NCI-H2196 (cell line): ENCODE results near the gene TTLL4.
"Not testable (repeated sequence)": the region's sequence is repeated elsewhere in the genome, so short reads cannot be mapped to it uniquely, and the experiment has no call there.

Experiments
- DNase-seq: peaks from one replicate; lab custom pipeline; 2025; ENCODE audit not compliant: unreplicated experiment; lab: John Stamatoyannopoulos, UW

Gene TTLL4

GRCh38 chr2:218745160-218745558 lies 34.5 kb downstream of the TTLL4 start:
- no peak for DNase-seq

- peak; percentile 22 for DNase-seq
These were observed 35.2 kb downstream of the TTLL4 start for GRCh38 chr2:218745559-218746469.

GRCh38 chr2:218746470-218746795 lies 35.8 kb downstream of the TTLL4 start:
- DNase-seq: no peak

- DNase-seq: no peak
These were observed 36.3 kb downstream of the TTLL4 start for GRCh38 chr2:218746960-218747359.

- no peak for DNase-seq
These were observed 38.3 kb downstream of the TTLL4 start for GRCh38 chr2:218748741-218749441.

- DNase-seq: no peak
These were observed 43.6 kb downstream of the TTLL4 start for GRCh38 chr2:218754201-218754600.

GRCh38 chr2:218754781-218755180 lies 44.1 kb downstream of the TTLL4 start:
- no peak for DNase-seq

GRCh38 chr2:218755198-218755566 lies 44.5 kb downstream of the TTLL4 start:
- no peak for DNase-seq

- no peak for DNase-seq
These were observed 45.2 kb downstream of the TTLL4 start for GRCh38 chr2:218755567-218756404.

GRCh38 chr2:218756599-218757377 lies 46.2 kb downstream of the TTLL4 start:
- no peak for DNase-seq

- DNase-seq: no peak
These were observed 51.2 kb downstream of the TTLL4 start for GRCh38 chr2:218761795-218762194.

- DNase-seq: not testable (repeated sequence)
These were observed 62.1 kb downstream of the TTLL4 start for GRCh38 chr2:218772759-218773158.

GRCh38 chr2:218773881-218774280 lies 63.2 kb downstream of the TTLL4 start:
- no peak for DNase-seq

GRCh38 chr2:218776488-218776887 lies 65.9 kb downstream of the TTLL4 start:
- no peak for DNase-seq

GRCh38 chr2:218777276-218777990 lies 66.8 kb downstream of the TTLL4 start:
- DNase-seq: no peak

GRCh38 chr2:218780046-218780445 lies 69.4 kb downstream of the TTLL4 start:
- no peak for DNase-seq

- no peak for DNase-seq
These were observed 70.4 kb downstream of the TTLL4 start for GRCh38 chr2:218780851-218781690.

- DNase-seq: peak; percentile 54
These were observed 71.3 kb downstream of the TTLL4 start, which contains the start of gene CYP27A1 for GRCh38 chr2:218781691-218782527. CYP27A1 (plus strand) TSS chr2:218782147; CDS start chr2:218782183, 36 bp downstream.
